BLaER1 (cell line): ENCODE results near the gene TMA7.
A peak's percentile ranks its signal among the peaks of the same experiment; 100 is the strongest.
"Not testable (repeated sequence)": the region's sequence is repeated elsewhere in the genome, so short reads cannot be mapped to it uniquely, and the experiment has no call there.

Source experiments
- H3K27ac ChIP-seq: shearing (Covaris generic); formaldehyde crosslinking; 2 replicates; pipeline ENCODE4 v1.8.1; 2022
- H3K27me3 ChIP-seq: shearing (Covaris generic); formaldehyde crosslinking; 2 replicates; pipeline ENCODE4 v1.8.1; 2022
- H3K36me3 ChIP-seq: shearing (Covaris generic); formaldehyde crosslinking; 2 replicates; pipeline ENCODE4 v1.8.1; 2022
- H3K4me1 ChIP-seq: shearing (Covaris generic); formaldehyde crosslinking; 2 replicates; pipeline ENCODE4 v1.8.1; 2022
- H3K4me2 ChIP-seq: shearing (Covaris generic); formaldehyde crosslinking; 2 replicates; pipeline ENCODE4 v1.8.1; 2022
- H3K4me3 ChIP-seq: shearing (Covaris generic); formaldehyde crosslinking; 2 replicates; pipeline ENCODE4 v1.8.1; 2022
- H3K9ac ChIP-seq: shearing (Covaris generic); formaldehyde crosslinking; 2 replicates; pipeline ENCODE4 v1.8.1; 2022
- H3K9me3 ChIP-seq: shearing (Covaris generic); formaldehyde crosslinking; 2 replicates; pipeline ENCODE4 v1.8.1; 2022
- H4K20me1 ChIP-seq: shearing (Covaris generic); formaldehyde crosslinking; 2 replicates; pipeline ENCODE4 v1.8.1; 2022
- Cebpa-rat ChIP-seq: shearing (Covaris generic); IDR thresholded peaks from 2 replicates; pipeline ENCODE4 v1.8.1; 2022

TMA7 gene

GRCh38 chr3:48472923-48473616, 33.0 kb downstream of the TMA7 start:
- Histone ChIP-seq H3K4me1 (peaks cover 90% of the 10 kb centered on the region), H3K27ac (peak overlapping the region; percentile 90), H4K20me1 (peaks cover 30% of the 10 kb centered on the region), H3K4me3 (peak overlapping the region; percentile 73), H3K36me3 (peaks cover 33% of the 10 kb centered on the region), H3K9ac (peak overlapping the region; percentile 88), H3K9me3 (no peaks in the 10 kb centered on the region), H3K27me3 (no peaks in the 10 kb centered on the region), H3K4me2 (peak overlapping the region; percentile 96)
- TF ChIP-seq Cebpa-rat: no peak

- Histone ChIP-seq H3K27me3 (no peaks in the 10 kb centered on the region), H4K20me1 (peaks cover 25% of the 10 kb centered on the region), H3K4me3 (no peak overlapping the region), H3K27ac (peak overlapping the region; percentile 90), H3K36me3 (peaks cover 27% of the 10 kb centered on the region), H3K9me3 (no peaks in the 10 kb centered on the region), H3K4me1 (peaks cover 90% of the 10 kb centered on the region), H3K4me2 (peak overlapping the region; percentile 96), H3K9ac (0 out of 2 replicates have a peak overlapping the region, but pooled peaks have one; percentile 4)
- no peak for TF ChIP-seq Cebpa-rat
Measured at GRCh38 chr3:48473617-48473952, 33.5 kb downstream of the TMA7 start.

- peaks cover 23% of the 10 kb centered on the region for H3K36me3 ChIP-seq
- not testable (repeated sequence) for H3K27ac ChIP-seq, H3K4me3 ChIP-seq, H3K9me3 ChIP-seq, H3K9ac ChIP-seq, H3K27me3 ChIP-seq
- peaks cover 21% of the 10 kb centered on the region for H4K20me1 ChIP-seq
- H3K4me2 ChIP-seq: peak overlapping the region; percentile 96; the same call in 1 of the 2 replicates
- peaks cover 90% of the 10 kb centered on the region for H3K4me1 ChIP-seq
Measured at GRCh38 chr3:48474031-48474430, 34.0 kb downstream of the TMA7 start.

- TF ChIP-seq Cebpa-rat: no peak
- H3K27ac ChIP-seq: peak overlapping the region; percentile 20; the same call in 1 of the 2 replicates
- H3K4me1 ChIP-seq: peaks cover 90% of the 10 kb centered on the region
- H3K9me3 ChIP-seq: no peaks in the 10 kb centered on the region
- H3K36me3 ChIP-seq: peaks cover 17% of the 10 kb centered on the region
- H4K20me1 ChIP-seq: peaks cover 15% of the 10 kb centered on the region
- no peak overlapping the region for H3K9ac ChIP-seq
- H3K4me2 ChIP-seq: no peak overlapping the region
- H3K27me3 ChIP-seq: no peaks in the 10 kb centered on the region
- H3K4me3 ChIP-seq: no peak overlapping the region
Measured at GRCh38 chr3:48474619-48475018, 34.6 kb downstream of the TMA7 start.

DNA sequence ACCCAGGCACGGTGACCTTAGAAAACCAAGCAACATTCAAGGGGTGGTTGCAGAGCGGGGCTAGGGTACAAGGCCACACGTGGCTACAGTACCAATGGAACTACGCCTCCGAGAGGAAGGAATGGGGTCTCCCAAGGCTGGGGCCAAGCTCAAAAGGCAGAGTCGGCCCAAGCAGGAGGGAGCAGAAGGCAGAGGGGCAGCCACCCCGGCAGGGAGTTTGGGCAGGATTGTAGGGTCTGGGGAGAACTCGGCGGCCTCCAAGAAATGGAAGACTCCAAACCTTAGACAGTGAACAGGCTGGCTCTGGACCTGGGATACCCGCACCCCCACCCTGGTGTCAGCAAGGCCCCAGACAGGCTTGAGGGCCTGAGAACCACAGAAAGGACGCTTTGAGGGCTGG, 35.1 kb downstream of the TMA7 start:
- Histone ChIP-seq H3K4me3 (no peak overlapping the region), H3K27me3 (no peaks in the 10 kb centered on the region), H3K9me3 (no peaks in the 10 kb centered on the region), H3K4me1 (peaks cover 90% of the 10 kb centered on the region), H3K9ac (no peak overlapping the region), H3K4me2 (peak overlapping the region; percentile 79), H4K20me1 (peaks cover 9% of the 10 kb centered on the region), H3K27ac (peak overlapping the region; percentile 77; the same call in 1 of the 2 replicates), H3K36me3 (peaks cover 11% of the 10 kb centered on the region; the same call in 1 of the 2 replicates)
- TF ChIP-seq Cebpa-rat: no peak

- no peaks in the 10 kb centered on the region for H3K27me3 ChIP-seq
- H3K36me3 ChIP-seq: 0 out of 2 replicates have a peak, but pooled peaks cover 5% of the 10 kb centered on the region
- H3K9me3 ChIP-seq: no peaks in the 10 kb centered on the region
- H4K20me1 ChIP-seq: no peaks in the 10 kb centered on the region
- no peak for TF ChIP-seq Cebpa-rat
- peaks cover 83% of the 10 kb centered on the region for H3K4me1 ChIP-seq
- H3K9ac ChIP-seq: peak overlapping the region; percentile 70
- peak overlapping the region; percentile 77 for H3K27ac ChIP-seq
- peak overlapping the region; percentile 17 for H3K4me3 ChIP-seq
- peak overlapping the region; percentile 79 for H3K4me2 ChIP-seq
Measured at GRCh38 chr3:48476426-48477053, 36.5 kb downstream of the TMA7 start.

- 0 out of 2 replicates have a peak, but pooled peaks cover 5% of the 10 kb centered on the region for H3K36me3 ChIP-seq
- no peaks in the 10 kb centered on the region for H3K9me3 ChIP-seq
- TF ChIP-seq Cebpa-rat: no peak
- peak overlapping the region; percentile 77 for H3K27ac ChIP-seq
- H3K4me2 ChIP-seq: peak overlapping the region; percentile 79
- H3K27me3 ChIP-seq: no peaks in the 10 kb centered on the region
- H4K20me1 ChIP-seq: no peaks in the 10 kb centered on the region
- peaks cover 78% of the 10 kb centered on the region for H3K4me1 ChIP-seq
- H3K9ac ChIP-seq: peak overlapping the region; percentile 70
- peak overlapping the region; percentile 31; the same call in 1 of the 2 replicates for H3K4me3 ChIP-seq
Measured at GRCh38 chr3:48477959-48478520, 38.0 kb downstream of the TMA7 start.

DNA sequence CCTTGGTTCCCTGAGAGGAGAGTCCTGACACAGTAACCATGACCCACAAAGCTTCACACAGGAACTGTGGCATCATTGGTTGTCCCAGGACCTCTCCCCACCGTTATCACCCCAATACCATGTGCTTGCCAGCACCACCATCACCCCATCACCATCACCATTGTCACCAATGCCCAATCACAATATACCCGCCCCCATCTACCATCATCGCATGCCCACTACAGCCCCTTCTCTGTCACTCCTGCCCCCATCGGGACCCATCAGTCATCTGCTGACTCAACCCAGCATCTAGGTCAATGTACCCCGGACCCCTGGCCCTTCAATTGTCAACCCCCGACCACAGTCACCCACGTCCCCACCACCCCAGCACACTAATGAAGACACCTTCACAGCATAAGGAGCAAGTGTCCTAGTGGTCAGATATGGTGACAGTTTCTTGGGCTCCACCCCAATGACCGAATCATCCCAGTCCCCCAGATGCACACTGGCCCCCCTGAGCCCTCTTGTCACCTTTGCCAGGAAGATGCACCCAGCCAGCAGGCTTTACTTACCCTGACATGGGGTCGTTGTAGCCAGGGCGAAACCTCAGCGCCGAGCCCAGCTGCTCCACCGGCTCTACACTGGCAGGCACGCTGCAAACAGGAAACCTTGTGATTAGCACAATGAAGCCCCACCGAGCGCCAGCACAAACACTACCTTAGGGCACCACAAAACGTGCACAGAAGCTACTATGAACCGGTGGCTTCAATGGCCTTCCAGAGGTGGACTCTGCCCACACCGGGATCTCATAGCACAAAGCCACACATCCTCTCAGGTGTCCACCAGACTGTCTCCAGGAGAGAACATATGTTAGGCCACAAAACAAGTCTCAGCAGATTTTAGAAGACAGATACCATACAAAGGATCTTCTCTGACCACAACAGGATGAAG, 38.8 kb downstream of the TMA7 start:
- Histone ChIP-seq H3K4me2 (peak overlapping the region; percentile 79), H3K4me3 (peak overlapping the region; percentile 32; the same call in 1 of the 2 replicates), H3K27ac (peak overlapping the region; percentile 77), H4K20me1 (no peaks in the 10 kb centered on the region), H3K9me3 (no peaks in the 10 kb centered on the region), H3K27me3 (no peaks in the 10 kb centered on the region), H3K36me3 (0 out of 2 replicates have a peak, but pooled peaks cover 5% of the 10 kb centered on the region), H3K9ac (peak overlapping the region; percentile 70; the same call in 1 of the 2 replicates), H3K4me1 (peaks cover 70% of the 10 kb centered on the region)
- TF ChIP-seq Cebpa-rat: no peak

DNA sequence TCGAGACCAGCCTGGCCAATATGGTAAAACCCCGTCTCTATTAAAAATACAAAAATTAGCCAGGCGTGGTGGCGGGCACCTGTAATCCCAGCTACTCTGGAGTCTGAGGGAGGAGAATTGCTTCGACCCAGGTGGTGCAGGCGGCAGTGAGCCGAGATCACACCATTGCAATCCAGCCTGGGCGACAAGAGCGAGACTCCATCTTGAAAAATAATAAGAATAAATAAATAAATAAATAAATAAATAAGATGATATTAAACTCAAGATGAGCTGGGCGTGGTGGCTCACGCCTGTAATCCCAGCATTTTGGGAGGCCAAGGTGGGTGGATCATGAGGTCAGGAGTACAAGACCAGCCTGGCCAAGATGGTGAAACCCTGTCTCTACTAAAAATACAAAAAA, 40.8 kb downstream of the TMA7 start:
- Histone ChIP-seq H3K4me2 (0 out of 2 replicates have a peak overlapping the region, but pooled peaks have one; percentile 2), H3K4me1 (peaks cover 63% of the 10 kb centered on the region)
- not testable (repeated sequence) for H3K27ac ChIP-seq, H3K27me3 ChIP-seq, H3K4me3 ChIP-seq, H3K36me3 ChIP-seq, H3K9ac ChIP-seq, H3K9me3 ChIP-seq, H4K20me1 ChIP-seq

DNA sequence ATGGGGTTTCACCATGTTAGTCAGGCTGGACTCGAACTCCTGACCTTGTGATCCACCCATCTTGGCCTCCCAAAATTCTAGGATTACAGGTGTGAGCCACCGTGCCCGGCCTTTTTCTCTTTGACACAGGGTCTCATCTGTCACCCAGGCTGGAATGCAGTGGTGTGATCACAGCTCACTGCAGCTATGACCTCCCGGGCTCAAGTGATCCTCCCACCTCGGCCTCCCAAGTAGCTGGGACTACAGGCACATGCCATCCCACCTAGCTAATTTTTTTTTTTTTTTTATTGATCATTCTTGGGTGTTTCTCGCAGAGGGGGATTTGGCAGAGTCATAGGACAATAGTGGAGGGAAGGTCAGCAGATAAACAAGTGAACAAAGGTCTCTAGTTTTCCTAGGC, 42.8 kb downstream of the TMA7 start:
- H3K4me1 ChIP-seq: peaks cover 44% of the 10 kb centered on the region
- H3K4me3 ChIP-seq, H3K4me2 ChIP-seq, H3K27me3 ChIP-seq, H3K27ac ChIP-seq, H3K9ac ChIP-seq, H3K9me3 ChIP-seq, H4K20me1 ChIP-seq, H3K36me3 ChIP-seq: not testable (repeated sequence)
